Osteocyte (in vitro differentiated cells): ENCODE measurements around the gene KIAA1217. TPM values are rescaled to one million over a fixed set of nuclear protein-coding genes. Genes with fewer than 3 reads are reported as not detected.
A peak's percentile ranks its signal among the peaks of the same experiment; 100 is the strongest.

ENCODE experiments used
- DNase-seq: peaks from one replicate; pipeline ENCODE4 v3.0.0; 2021; ENCODE audit warnings: mixed read lengths; ENCODE audit not compliant: unreplicated experiment; ENCODE audit errors: extremely low spot score
- H3K27ac Mint-ChIP-seq: one replicate; pipeline ENCODE4 v1.8.0; 2021; ENCODE audit warnings: mild to moderate bottlenecking, mixed read lengths; ENCODE audit not compliant: unreplicated experiment
- H3K27me3 Mint-ChIP-seq: one replicate; pipeline ENCODE4 v1.8.0; 2021; ENCODE audit warnings: mixed read lengths; ENCODE audit not compliant: unreplicated experiment
- H3K36me3 Mint-ChIP-seq: one replicate; pipeline ENCODE4 v1.8.0; 2021; ENCODE audit warnings: mixed read lengths; ENCODE audit not compliant: unreplicated experiment
- H3K4me1 Mint-ChIP-seq: one replicate; pipeline ENCODE4 v1.8.0; 2021; ENCODE audit warnings: mixed read lengths; ENCODE audit not compliant: unreplicated experiment
- H3K4me3 Mint-ChIP-seq: one replicate; pipeline ENCODE4 v1.8.0; 2021; ENCODE audit warnings: mild to moderate bottlenecking, moderate library complexity, mixed read lengths; ENCODE audit not compliant: unreplicated experiment
- H3K9me3 Mint-ChIP-seq: one replicate; pipeline ENCODE4 v1.8.0; 2021; ENCODE audit warnings: mixed read lengths; ENCODE audit not compliant: unreplicated experiment
- CTCF ChIP-seq: fragments of 200-600 bp; sonication (generic); IDR thresholded peaks from 2 replicates; pipeline ENCODE4 v1.5.0; 2021; ENCODE audit warnings: antibody characterized with exemption, mild to moderate bottlenecking, moderate library complexity
- total RNA-seq: library from RNA; stranded (reverse); gene quantifications from 2 replicates; pipeline ENCODE4 v1.2.1, GENCODE V29; 2021

The KIAA1217 gene
- total RNA-seq, 1 donor from 2014 or later = 2.8 TPM

GRCh38 chr10:24384954-24385353 lies 176.0 kb downstream of the KIAA1217 start:
- Mint-ChIP-seq H3K27ac (no peak overlapping the region), H3K9me3 (no peaks in the 10 kb centered on the region)
- no peak for DNase-seq

DNA sequence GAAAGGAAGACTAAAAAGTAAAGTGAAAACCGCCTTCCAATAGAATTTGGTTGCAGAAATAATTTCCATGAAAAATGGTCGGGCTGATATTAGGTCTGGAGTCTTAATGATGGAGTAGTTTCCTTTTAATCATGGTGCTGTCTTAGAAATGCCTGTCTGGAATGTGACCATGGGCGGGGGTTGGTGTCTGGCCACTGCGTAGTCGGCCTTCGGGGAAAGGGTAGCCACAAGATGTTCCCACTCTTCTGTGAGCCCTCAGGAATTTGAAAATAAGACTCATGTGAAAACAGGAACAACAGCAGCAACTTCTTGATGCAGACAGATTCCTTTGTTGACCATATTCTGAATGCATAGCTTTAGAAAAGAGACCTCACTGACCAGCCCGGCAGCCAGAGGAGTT lies 176.8 kb downstream of the KIAA1217 start:
- no peak for TF ChIP-seq CTCF
- Mint-ChIP-seq H3K36me3 (no peaks in the 10 kb centered on the region), H3K27me3 (peaks cover 2% of the 10 kb centered on the region), H3K4me1 (peaks cover 23% of the 10 kb centered on the region), H3K4me3 (no peak overlapping the region), H3K9me3 (no peaks in the 10 kb centered on the region), H3K27ac (peak overlapping the region; percentile 66)
- no peak for DNase-seq

More at GRCh38 chr10:24384954-24385353, 176.0 kb downstream of the KIAA1217 start:
- Mint-ChIP-seq H3K4me3 (no peak overlapping the region), H3K4me1 (peaks cover 22% of the 10 kb centered on the region), H3K27me3 (peaks cover 2% of the 10 kb centered on the region), H3K36me3 (no peaks in the 10 kb centered on the region)
- TF ChIP-seq CTCF = no peak

- peaks cover 19% of the 10 kb centered on the region for H3K27me3 Mint-ChIP-seq
- no peaks in the 10 kb centered on the region for H3K9me3 Mint-ChIP-seq
- peaks cover 12% of the 10 kb centered on the region for H3K4me1 Mint-ChIP-seq
- no peak for TF ChIP-seq CTCF
- DNase-seq = no peak
- no peak overlapping the region for H3K4me3 Mint-ChIP-seq
- no peak overlapping the region for H3K27ac Mint-ChIP-seq
- H3K36me3 Mint-ChIP-seq = no peaks in the 10 kb centered on the region
These were observed 181.3 kb downstream of the KIAA1217 start for GRCh38 chr10:24390146-24390700.

DNA sequence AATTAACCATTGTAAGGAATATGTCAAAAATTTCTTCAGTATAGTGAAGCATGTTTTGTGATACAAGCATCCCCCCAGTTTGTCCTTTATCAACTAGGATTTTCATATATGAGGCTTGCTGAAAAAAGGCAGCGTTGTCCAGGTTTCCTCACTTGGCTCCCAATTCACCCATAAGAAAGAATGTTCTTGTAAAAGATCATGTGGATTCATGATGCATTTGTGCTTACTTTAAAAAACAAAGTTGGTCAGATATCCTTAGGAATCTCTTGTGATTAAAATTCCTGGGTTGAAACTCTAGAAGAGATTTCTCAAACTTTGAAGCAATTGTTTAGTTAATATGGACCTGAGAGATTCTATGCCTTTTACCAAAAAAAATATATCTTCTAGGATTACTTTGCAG lies 181.8 kb downstream of the KIAA1217 start:
- Mint-ChIP-seq H3K9me3 (no peaks in the 10 kb centered on the region), H3K27ac (no peak overlapping the region), H3K36me3 (no peaks in the 10 kb centered on the region), H3K27me3 (peaks cover 19% of the 10 kb centered on the region), H3K4me3 (no peak overlapping the region), H3K4me1 (peaks cover 7% of the 10 kb centered on the region)
- no peak for DNase-seq
- no peak for TF ChIP-seq CTCF

GRCh38 chr10:24393201-24393600 lies 184.3 kb downstream of the KIAA1217 start:
- no peak overlapping the region for H3K27ac Mint-ChIP-seq
- peaks cover 2% of the 10 kb centered on the region for H3K4me1 Mint-ChIP-seq
- H3K36me3 Mint-ChIP-seq = no peaks in the 10 kb centered on the region
- no peak overlapping the region for H3K4me3 Mint-ChIP-seq
- H3K27me3 Mint-ChIP-seq = peaks cover 22% of the 10 kb centered on the region
- H3K9me3 Mint-ChIP-seq = no peaks in the 10 kb centered on the region
- TF ChIP-seq CTCF = no peak
- no peak for DNase-seq
